GM23248 (cell line): ENCODE data around the gene PRXL2B. TPM values are rescaled to one million over a fixed set of nuclear protein-coding genes. Genes with fewer than 3 reads are reported as not detected.
A peak's percentile ranks its signal among the peaks of the same experiment; 100 is the strongest.

Experiments
- DNase-seq: peaks from one replicate; pipeline ENCODE4 v3.0.0-alpha.2; 2015
- H2AFZ ChIP-seq: fragments of 200-600 bp; sonication (generic); 2 replicates; pipeline ENCODE4 v1.6.1; 2016; ENCODE audit warnings: antibody characterized with exemption
- H3F3A ChIP-seq: fragments of 200-600 bp; sonication (generic); 2 replicates; pipeline ENCODE4 v1.6.1; 2016; ENCODE audit warnings: mild to moderate bottlenecking, antibody characterized with exemption, mixed run types; ENCODE audit not compliant: insufficient read depth
- H3K27ac ChIP-seq: fragments of 200-600 bp; sonication (generic); 2 replicates; pipeline ENCODE4 v1.5.1; 2016; ENCODE audit warnings: mild to moderate bottlenecking
- H3K27me3 ChIP-seq: fragments of 200-600 bp; sonication (generic); replicated peaks from 2 replicates; pipeline ENCODE4 v1.6.1; 2016; ENCODE audit warnings: mild to moderate bottlenecking; ENCODE audit not compliant: insufficient read depth
- H3K36me3 ChIP-seq: fragments of 200-600 bp; sonication (generic); 2 replicates; pipeline ENCODE4 v1.6.1; 2016; ENCODE audit warnings: low read depth, mild to moderate bottlenecking
- H3K4me1 ChIP-seq: fragments of 200-600 bp; sonication (generic); 2 replicates; pipeline ENCODE4 v1.6.1; 2016; ENCODE audit warnings: mild to moderate bottlenecking; ENCODE audit not compliant: insufficient read depth
- H3K4me2 ChIP-seq: fragments of 200-600 bp; sonication (generic); one replicate; pipeline ENCODE4 v1.6.1; 2016; ENCODE audit warnings: mild to moderate bottlenecking; ENCODE audit not compliant: unreplicated experiment
- H3K4me3 ChIP-seq: fragments of 200-600 bp; sonication (generic); 2 replicates; pipeline ENCODE4 v1.5.1; 2016; ENCODE audit warnings: mild to moderate bottlenecking
- H3K79me2 ChIP-seq: fragments of 200-600 bp; sonication (generic); 2 replicates; pipeline ENCODE4 v1.6.1; 2016; ENCODE audit warnings: mild to moderate bottlenecking; ENCODE audit not compliant: insufficient read depth
- H3K9ac ChIP-seq: fragments of 200-600 bp; sonication (generic); 2 replicates; pipeline ENCODE4 v1.6.1; 2016; ENCODE audit warnings: mild to moderate bottlenecking
- H3K9me2 ChIP-seq: fragments of 200-600 bp; sonication (generic); 2 replicates; pipeline ENCODE4 v1.6.1; 2016; ENCODE audit warnings: mixed run types, mild to moderate bottlenecking, moderate library complexity; ENCODE audit not compliant: insufficient read depth
- H3K9me3 ChIP-seq: fragments of 200-600 bp; sonication (generic); one replicate; pipeline ENCODE4 v1.6.1; 2017; ENCODE audit warnings: low read depth
- H4K20me1 ChIP-seq: fragments of 200-600 bp; sonication (generic); 2 replicates; pipeline ENCODE4 v1.6.0; 2016; ENCODE audit not compliant: insufficient read depth
- EZH2 ChIP-seq: fragments of 200-600 bp; sonication (generic); IDR thresholded peaks from 2 replicates; pipeline ENCODE4 v1.6.1; 2018; ENCODE audit warnings: antibody characterized with exemption, mild to moderate bottlenecking; ENCODE audit not compliant: insufficient read depth, poor library complexity, severe bottlenecking
- EZH2phosphoT487 ChIP-seq: fragments of 200-600 bp; sonication (generic); IDR thresholded peaks from 2 replicates; pipeline ENCODE4 v1.6.1; 2018; ENCODE audit warnings: antibody characterized with exemption, moderate library complexity, mild to moderate bottlenecking, low read depth; ENCODE audit not compliant: insufficient read depth
- WGBS, 2 experiments: methylation state at CpG; one replicate each; pipeline ENCODE4 v1.1.6; 2015 to 2017; ENCODE audit warnings: low lambda C conversion rate in 2 of 2, low coverage in 1 of 2; ENCODE audit errors: missing lambda C conversion rate in 2 of 2; 5-methylcytosine and 5-hydroxymethylcytosine counted together
- in situ Hi-C: fragments of 300-500 bp; cut with MboI; formaldehyde crosslinking; loops from 2 replicates; pipeline ENCODE4 v1.15.0; 2020
- polyA plus RNA-seq: library from polyadenylated mRNA; unstranded; fragments of >200 nt; fragmentation: Nextera tagmentation; extraction: Ambion mirVana; gene quantifications from 2 replicates; pipeline ENCODE4 v1.2.1, GENCODE V29; 2016
- total RNA-seq: library from RNA; depleted of rRNA; stranded (reverse); fragments of >200 nt; shearing (Covaris generic); gene quantifications from 2 replicates; pipeline ENCODE4 v1.2.3, GENCODE V29; 2014

The PRXL2B gene
- total and polyA plus RNA-seq, 2 experiments from 2014 or later = 11.3 to 13.5 TPM

DNA sequence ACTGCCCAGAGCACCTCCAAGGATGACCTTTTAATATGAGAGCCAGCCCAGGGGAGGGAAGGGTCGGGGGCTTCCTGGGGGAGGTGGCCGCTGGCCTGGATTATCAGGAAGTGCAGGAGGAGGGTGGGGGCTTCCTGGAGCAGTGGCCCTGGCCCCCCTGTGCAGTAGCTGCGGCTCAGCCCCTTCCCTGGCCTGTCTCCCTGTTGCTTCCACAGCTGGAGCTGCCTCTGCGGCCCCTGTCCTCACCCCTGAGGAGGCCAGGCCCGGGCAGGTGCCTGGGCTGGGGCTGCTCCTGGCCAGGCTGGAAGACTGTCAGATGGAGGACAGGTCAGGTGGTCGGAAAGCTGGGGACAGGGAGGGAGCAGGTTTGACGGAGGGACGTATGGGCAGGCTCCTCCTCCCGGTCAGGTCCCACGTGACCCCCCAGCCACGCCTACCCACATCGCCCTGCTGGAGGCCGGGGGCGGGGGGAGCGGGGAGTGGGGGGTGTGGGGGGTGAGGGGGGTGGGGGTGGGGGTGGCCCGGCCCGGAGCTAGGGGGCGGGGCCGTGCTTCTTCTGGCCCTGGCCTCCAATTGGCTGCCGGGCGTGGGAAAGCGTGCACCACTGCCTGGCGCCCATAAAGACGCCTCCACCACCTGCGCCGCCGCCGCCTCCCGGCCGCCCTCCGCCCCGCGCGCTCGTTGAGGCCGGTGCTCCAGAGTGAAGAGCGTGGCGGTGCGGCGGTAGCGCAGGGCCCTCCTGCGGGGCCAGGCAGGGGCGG is 40.6 kb upstream of the PRXL2B start:
- H3K4me2 ChIP-seq = peak overlapping the region; percentile 54
- no peak overlapping the region for H3K27ac ChIP-seq
- peak overlapping the region; percentile 66 for H3K9ac ChIP-seq
- 12 to 14% methylated on average over 15 to 21 of the region's 43 CpGs for WGBS, 2 experiments
- TF ChIP-seq EZH2phosphoT487 = no peak
- no peak for TF ChIP-seq EZH2
- no peaks in the 10 kb centered on the region for H3K79me2 ChIP-seq
- peak; percentile 73 for DNase-seq
- no peaks in the 10 kb centered on the region for H3K27me3 ChIP-seq
- H3K36me3 ChIP-seq = no peaks in the 10 kb centered on the region
- H3F3A ChIP-seq = peaks cover 4% of the 10 kb centered on the region; the same call in 1 of the 2 replicates
- no peaks in the 10 kb centered on the region for H3K9me2 ChIP-seq
- peaks cover 10% of the 10 kb centered on the region for H3K4me1 ChIP-seq
- no peaks in the 10 kb centered on the region for H3K9me3 ChIP-seq
- H2AFZ ChIP-seq = peak overlapping the region; percentile 75
- no peaks in the 10 kb centered on the region for H4K20me1 ChIP-seq
- in situ Hi-C loops = loop anchor here (10.0 kb wide), 1 partner anchor 131 kb away; the partner anchor contains the start of gene PEX10
- peak overlapping the region; percentile 68 for H3K4me3 ChIP-seq

DNA sequence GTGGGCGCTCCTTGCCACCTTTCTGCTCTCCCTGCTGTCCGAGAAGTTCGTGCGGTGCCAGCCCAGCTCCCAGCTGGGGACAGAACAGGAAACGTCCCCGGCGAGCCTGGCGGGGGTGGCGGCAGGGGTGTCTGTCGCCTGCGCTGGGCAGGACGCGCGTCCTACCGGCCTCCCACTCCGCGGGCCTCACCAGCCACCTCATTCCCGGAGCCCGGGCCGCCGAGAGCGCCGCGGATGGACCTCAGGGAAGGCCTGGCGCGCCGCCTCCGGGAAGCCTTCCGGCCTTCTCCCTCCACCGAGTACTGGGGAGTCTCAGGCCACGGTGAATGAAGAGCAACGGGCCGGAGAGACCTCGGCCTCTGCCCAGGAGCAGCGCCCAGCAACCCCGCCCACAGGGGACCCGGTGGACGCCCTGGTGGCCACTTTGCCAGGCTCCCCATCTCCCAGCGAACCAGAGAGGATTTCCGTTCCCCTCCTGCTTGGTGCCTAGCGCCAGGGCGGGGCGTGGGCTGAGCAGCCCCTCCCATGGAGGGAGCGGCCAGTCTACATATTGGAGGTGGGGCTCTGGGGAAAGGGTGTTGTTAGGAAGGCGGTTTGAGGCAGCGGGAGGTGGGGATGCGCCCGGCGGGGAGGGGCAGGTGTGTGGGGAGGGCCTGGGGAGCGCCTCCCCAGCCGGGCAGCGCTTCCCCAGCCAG is 39.9 kb upstream of the PRXL2B start:
- H3K9me2 ChIP-seq = no peaks in the 10 kb centered on the region
- peak; percentile 74 for DNase-seq
- H3K36me3 ChIP-seq = no peaks in the 10 kb centered on the region
- H3K27me3 ChIP-seq = no peaks in the 10 kb centered on the region
- in situ Hi-C loops = loop anchor here (10.0 kb wide), 1 partner anchor 132 kb away; the partner anchor contains the start of gene PEX10
- peak overlapping the region; percentile 66 for H3K9ac ChIP-seq
- H3K4me2 ChIP-seq = peak overlapping the region; percentile 54
- no peak overlapping the region for H3K27ac ChIP-seq
- TF ChIP-seq EZH2 (no peak), EZH2phosphoT487 (no peak)
- H3K79me2 ChIP-seq = no peaks in the 10 kb centered on the region
- 2% methylated on average over 33 to 35 of the region's 52 CpGs for WGBS, 2 experiments
- H3F3A ChIP-seq = peaks cover 4% of the 10 kb centered on the region; the same call in 1 of the 2 replicates
- peak overlapping the region; percentile 75 for H2AFZ ChIP-seq
- H4K20me1 ChIP-seq = no peaks in the 10 kb centered on the region
- peaks cover 10% of the 10 kb centered on the region for H3K4me1 ChIP-seq
- peak overlapping the region; percentile 68 for H3K4me3 ChIP-seq
- no peaks in the 10 kb centered on the region for H3K9me3 ChIP-seq

DNA sequence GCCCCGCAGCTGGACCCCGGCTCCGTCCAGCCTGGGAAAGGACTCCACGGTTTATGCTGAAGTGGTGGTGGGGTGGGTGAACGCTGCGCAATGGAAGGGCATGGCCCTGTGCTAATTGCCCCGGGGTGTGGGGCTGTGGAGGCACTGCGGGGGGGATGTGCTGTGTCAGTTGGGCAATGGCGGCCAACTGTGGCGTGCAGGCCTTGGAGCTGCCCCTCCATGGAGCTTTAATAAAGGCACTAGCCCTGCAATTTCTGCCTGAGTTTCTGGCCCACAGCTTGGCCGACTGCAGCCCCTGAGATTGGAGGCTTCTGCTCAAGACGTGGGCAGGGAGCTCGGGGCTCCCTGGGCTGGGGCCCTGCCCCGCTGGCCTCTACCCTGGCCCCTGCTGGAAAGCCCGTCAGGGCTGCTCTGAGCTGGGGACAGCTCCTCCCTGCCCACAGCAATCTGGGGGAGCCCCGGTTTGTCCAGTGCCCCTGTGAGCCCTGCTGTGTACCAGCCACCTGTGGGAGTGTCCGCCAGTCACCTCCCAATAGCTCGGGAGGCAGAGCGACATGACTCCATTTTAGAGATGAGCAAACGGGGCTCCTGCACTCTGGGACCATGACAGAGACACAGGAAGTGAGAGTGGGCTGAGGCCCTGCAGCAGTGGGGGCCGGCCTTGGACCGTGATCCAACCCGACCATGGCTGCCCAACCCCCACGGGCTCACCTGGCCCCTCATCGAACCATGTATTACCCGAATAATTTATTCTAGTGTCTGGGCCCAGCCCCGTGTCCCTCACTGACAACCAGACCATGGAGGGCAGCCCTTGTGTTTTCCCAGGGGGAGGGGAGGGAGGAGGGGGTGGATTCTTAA is 39.1 kb upstream of the PRXL2B start:
- TF ChIP-seq EZH2phosphoT487 (no peak), EZH2 (no peak)
- in situ Hi-C loops = loop anchor here (10.0 kb wide), 1 partner anchor 133 kb away; the partner anchor contains the start of gene PEX10
- peak overlapping the region; percentile 68 for H3K4me3 ChIP-seq

More for the DNA sequence above, 39.1 kb upstream of the PRXL2B start:
- WGBS, 2 experiments = 17 to 27% methylated on average over 21 to 23 of the region's 27 CpGs
- H3K4me2 ChIP-seq = peak overlapping the region; percentile 54
- no peaks in the 10 kb centered on the region for H4K20me1 ChIP-seq
- peaks cover 10% of the 10 kb centered on the region for H3K4me1 ChIP-seq
- no peaks in the 10 kb centered on the region for H3K9me2 ChIP-seq
- peak; percentile 32 for DNase-seq
- H2AFZ ChIP-seq = peak overlapping the region; percentile 75
- H3F3A ChIP-seq = peaks cover 4% of the 10 kb centered on the region; the same call in 1 of the 2 replicates
- no peaks in the 10 kb centered on the region for H3K36me3 ChIP-seq
- no peak overlapping the region for H3K9ac ChIP-seq
- no peaks in the 10 kb centered on the region for H3K79me2 ChIP-seq
- no peak overlapping the region for H3K27ac ChIP-seq
- no peaks in the 10 kb centered on the region for H3K9me3 ChIP-seq
- no peaks in the 10 kb centered on the region for H3K27me3 ChIP-seq
